ENCODE results near the gene MEIS2. TPM values are rescaled to one million over a fixed set of nuclear protein-coding genes. Genes with fewer than 3 reads are reported as not detected.

Gene MEIS2
- total RNA-seq, 1 donor: 17.7 TPM

- TF ChIP-seq CTCF (IDR thresholded peaks at IDR 0.05; ENCODE audit: extremely low read depth, low read depth, low read length): no peak
- peaks cover 9% of the 10 kb centered on the region for H3K4me1 ChIP-seq (ENCODE audit: insufficient read depth, low read length)
- no peaks in the 10 kb centered on the region for H3K27me3 ChIP-seq (ENCODE audit: insufficient read depth, low read length)
- H2AFZ ChIP-seq (ENCODE audit: low read length): no peak overlapping the region
- DNase-seq (ENCODE audit: insufficient read length, low spot score, missing footprints): no peak
- no peak overlapping the region for H3K4me3 ChIP-seq (ENCODE audit: insufficient read depth, low read length)
- H3K36me3 ChIP-seq (ENCODE audit: insufficient read depth, low read length): no peaks in the 10 kb centered on the region
- H3K9me3 ChIP-seq (ENCODE audit: low read depth, low read length): no peaks in the 10 kb centered on the region
- H3K4me2 ChIP-seq (ENCODE audit: insufficient read depth, low read length): no peak overlapping the region
- H3K79me2 ChIP-seq (ENCODE audit: insufficient read depth, low read length): no peaks in the 10 kb centered on the region
- H4K20me1 ChIP-seq (ENCODE audit: insufficient read depth, low read length): peaks cover 6% of the 10 kb centered on the region
- no peak overlapping the region for H3K27ac ChIP-seq (ENCODE audit: low read depth, low read length)
Observed at GRCh38 chr15:37045859-37046740, 54.2 kb downstream of the MEIS2 start.

- Histone ChIP-seq H3K9me3 (ENCODE audit: low read depth, low read length) (no peaks in the 10 kb centered on the region), H3K27ac (ENCODE audit: low read depth, low read length) (no peak overlapping the region), H3K4me1 (ENCODE audit: insufficient read depth, low read length) (peaks cover 9% of the 10 kb centered on the region), H3K4me3 (ENCODE audit: insufficient read depth, low read length) (no peak overlapping the region), H3K27me3 (ENCODE audit: insufficient read depth, low read length) (no peaks in the 10 kb centered on the region), H3K36me3 (ENCODE audit: insufficient read depth, low read length) (no peaks in the 10 kb centered on the region), H4K20me1 (ENCODE audit: insufficient read depth, low read length) (peaks cover 6% of the 10 kb centered on the region), H3K4me2 (ENCODE audit: insufficient read depth, low read length) (no peak overlapping the region), H3K79me2 (ENCODE audit: insufficient read depth, low read length) (no peaks in the 10 kb centered on the region), H2AFZ (ENCODE audit: low read length) (no peak overlapping the region)
- peak; percentile 11 for DNase-seq (ENCODE audit: insufficient read length, low spot score, missing footprints)
- no peak for TF ChIP-seq CTCF (IDR thresholded peaks at IDR 0.05; ENCODE audit: extremely low read depth, low read depth, low read length)
Observed at GRCh38 chr15:37044915-37045648, 55.3 kb downstream of the MEIS2 start.

GRCh38 chr15:37041836-37042235 is 58.5 kb downstream of the MEIS2 start:
- Histone ChIP-seq H3K27me3 (ENCODE audit: insufficient read depth, low read length) (no peaks in the 10 kb centered on the region), H2AFZ (ENCODE audit: low read length) (no peak overlapping the region), H3K4me1 (ENCODE audit: insufficient read depth, low read length) (peaks cover 4% of the 10 kb centered on the region), H4K20me1 (ENCODE audit: insufficient read depth, low read length) (peaks cover 11% of the 10 kb centered on the region), H3K36me3 (ENCODE audit: insufficient read depth, low read length) (no peaks in the 10 kb centered on the region), H3K9me3 (ENCODE audit: low read depth, low read length) (no peaks in the 10 kb centered on the region), H3K79me2 (ENCODE audit: insufficient read depth, low read length) (no peaks in the 10 kb centered on the region), H3K27ac (ENCODE audit: low read depth, low read length) (no peak overlapping the region), H3K4me2 (ENCODE audit: insufficient read depth, low read length) (no peak overlapping the region), H3K4me3 (ENCODE audit: insufficient read depth, low read length) (no peak overlapping the region)
- no peak for TF ChIP-seq CTCF (IDR thresholded peaks at IDR 0.05; ENCODE audit: extremely low read depth, low read depth, low read length)
- no peak for DNase-seq (ENCODE audit: insufficient read length, low spot score, missing footprints)

- Histone ChIP-seq H2AFZ (ENCODE audit: low read length) (no peak overlapping the region), H3K27ac (ENCODE audit: low read depth, low read length) (no peak overlapping the region), H3K27me3 (ENCODE audit: insufficient read depth, low read length) (no peaks in the 10 kb centered on the region), H3K9me3 (ENCODE audit: low read depth, low read length) (no peaks in the 10 kb centered on the region), H3K4me3 (ENCODE audit: insufficient read depth, low read length) (no peak overlapping the region), H4K20me1 (ENCODE audit: insufficient read depth, low read length) (peaks cover 6% of the 10 kb centered on the region), H3K4me2 (ENCODE audit: insufficient read depth, low read length) (no peak overlapping the region), H3K36me3 (ENCODE audit: insufficient read depth, low read length) (peaks cover 2% of the 10 kb centered on the region), H3K79me2 (ENCODE audit: insufficient read depth, low read length) (no peaks in the 10 kb centered on the region), H3K4me1 (ENCODE audit: insufficient read depth, low read length) (no peaks in the 10 kb centered on the region)
- no peak for TF ChIP-seq CTCF (IDR thresholded peaks at IDR 0.05; ENCODE audit: extremely low read depth, low read depth, low read length)
- DNase-seq (ENCODE audit: insufficient read length, low spot score, missing footprints): peak; percentile 13
Observed at GRCh38 chr15:37041042-37041441, 59.3 kb downstream of the MEIS2 start.
